K562 (cell line): ENCODE data around the gene TBXA2R.

Experiments used
- CEBPB ChIP-seq: fragments of 450-650 bp; IDR thresholded peaks from 2 replicates; pipeline ENCODE4 v1.6.1; 2016; ENCODE audit warnings: missing genetic modification characterization, missing compliant biosample characterization
- CHD4 ChIP-seq: fragments of 200-600 bp; sonication (generic); IDR thresholded peaks from 3 replicates; pipeline ENCODE4 v1.6.1; 2012; ENCODE audit warnings: low read depth, mild to moderate bottlenecking, mixed read lengths, low read length, inconsistent platforms; ENCODE audit not compliant: insufficient read depth, insufficient replicate concordance, poor library complexity, severe bottlenecking
- MAZ ChIP-seq, 2 experiments: fragments of 450-650 bp in 1 of 2; sonication (generic) in 1 of 2; formaldehyde crosslinking; IDR thresholded peaks in 1 of 2; conservative IDR thresholded peaks in 1 of 2; 2 replicates each; pipeline versions ENCODE4 v1.4.0 to v1.5.0; 2020; ENCODE audit warnings: mild to moderate bottlenecking in 1 of 2, missing genetic modification reagents in 1 of 2
- NFE2 ChIP-seq: IDR thresholded peaks from 2 replicates; pipeline ENCODE4 v1.6.1; 2014; ENCODE audit warnings: antibody characterized with exemption, low read depth
- NFYB ChIP-seq: IDR thresholded peaks from 2 replicates; pipeline ENCODE4 v1.6.1; 2011; ENCODE audit warnings: mild to moderate bottlenecking, moderate library complexity; ENCODE audit not compliant: insufficient read length; ENCODE audit errors: extremely low read depth
- NR2C2 ChIP-seq, 2 experiments: fragments of 200-800 bp in 1 of 2; sonication (Bioruptor generic) in 1 of 2; sonication (generic) in 1 of 2; formaldehyde crosslinking in 1 of 2; IDR thresholded peaks; 2 replicates each; pipeline versions ENCODE4 v1.6.1 to v1.8.0; 2016 to 2022; ENCODE audit warnings: mild to moderate bottlenecking in 1 of 2, missing compliant biosample characterization in 1 of 2, missing genetic modification characterization in 1 of 2, missing genetic modification reagents in 1 of 2
- PHF8 ChIP-seq: fragments of 200-600 bp; sonication (generic); IDR thresholded peaks from 2 replicates; pipeline ENCODE4 v1.6.1; 2012; ENCODE audit warnings: mixed run types, mild to moderate bottlenecking, inconsistent platforms, low read length, moderate library complexity, borderline replicate concordance
- UBTF ChIP-seq, 2 experiments: IDR thresholded peaks; 2 replicates each; pipeline ENCODE4 v1.6.1; 2012; ENCODE audit warnings: improper control_type of control experiment in 2 of 2, low read depth in 2 of 2, low read length in 2 of 2, borderline replicate concordance in 1 of 2
- ZBTB2 ChIP-seq: fragments of 450-650 bp; IDR thresholded peaks from 2 replicates; pipeline ENCODE4 v1.6.1; 2016; ENCODE audit warnings: antibody characterized with exemption

- TF ChIP-seq CEBPB (tag) (no peak), NR2C2 (CRISPR knock-in tag; IDR thresholded peaks at IDR 0.05) (no peak), NR2C2 (tag; IDR thresholded peaks at IDR 0.05) (no peak), NFE2 (no peak), PHF8 (no peak), CHD4 (no peak), NFYB (no peak), ZBTB2 (no peak), UBTF (IDR thresholded peaks at IDR 0.05; ENCODE audit: borderline replicate concordance in 1 of 2, low read depth in 2 of 2, low read length in 2 of 2) (no peak), MAZ (CRISPR knock-in tag; conservative IDR thresholded peaks at IDR 0.05 in 1 of 2, IDR thresholded peaks at IDR 0.05 in 1 of 2) (no peak)
These were observed 14.3 kb upstream of the TBXA2R start for GRCh38 chr19:3620817-3621547.
